Colon (tissue), 2 donors: ENCODE results near the gene KIAA1755.
"Not testable (repeated sequence)": the region's sequence is repeated elsewhere in the genome, so short reads cannot be mapped to it uniquely, and the experiment has no call there.

Experiments used
- FAIRE-seq: peaks from 2 replicates; lab custom pipeline; 2012; peaks lifted over from hg19 to GRCh38; lab: Jason Lieb, UNC
- donor health status: control.
- donor health status: control.

Gene KIAA1755

GRCh38 chr20:38290829-38291814 is 30.6 kb upstream of the KIAA1755 start:
- FAIRE-seq, result no peak

DNA sequence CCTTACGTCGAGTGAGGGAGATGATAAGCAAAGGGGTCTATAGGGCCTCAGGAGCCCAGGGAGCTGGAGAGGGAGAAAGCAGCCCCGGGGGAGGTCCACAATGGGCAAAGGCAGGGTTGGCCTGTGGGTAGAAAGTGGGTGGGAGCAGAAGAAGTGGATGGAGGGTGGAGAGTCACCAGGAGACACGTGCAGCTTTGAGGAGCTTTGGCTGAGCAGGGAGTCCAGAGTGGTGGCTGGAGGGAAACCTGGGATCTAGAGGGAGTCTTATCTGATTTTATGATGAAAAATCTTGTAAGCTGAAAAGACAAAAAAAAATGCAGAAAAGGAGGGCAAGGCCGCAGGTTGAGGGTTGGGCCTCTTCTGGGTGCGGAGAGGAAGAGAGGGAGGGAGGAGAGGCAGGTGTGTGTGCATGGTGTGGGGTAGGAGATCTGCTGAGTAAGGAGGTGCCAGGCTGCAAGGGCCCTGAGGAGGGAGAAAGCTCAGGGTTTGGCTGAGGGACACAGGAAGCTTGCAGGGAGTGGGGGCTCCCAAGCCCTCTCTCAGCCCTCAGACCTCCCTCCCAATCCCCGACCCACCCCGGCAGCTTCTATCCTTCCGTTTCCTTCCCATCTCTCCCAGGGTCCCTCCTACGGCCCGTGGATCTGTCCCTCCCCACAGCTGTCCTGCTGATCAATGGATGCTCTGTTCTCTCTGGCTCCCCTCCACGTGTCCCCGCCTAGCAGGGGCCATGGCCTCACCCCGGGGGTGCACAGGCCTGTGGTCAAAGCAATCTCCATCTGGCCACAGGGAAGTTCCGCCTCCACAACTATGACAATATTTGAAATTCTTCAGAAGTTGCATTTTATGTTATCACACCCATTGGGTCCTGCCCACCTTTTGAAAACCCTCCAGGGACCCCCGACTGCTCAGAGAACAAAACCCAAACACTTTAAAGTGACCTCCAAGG is 26.3 kb upstream of the KIAA1755 start:
- no peak for FAIRE-seq

GRCh38 chr20:38284893-38285444 is 24.4 kb upstream of the KIAA1755 start:
- no peak for FAIRE-seq

- FAIRE-seq, result not testable (repeated sequence)
Observed at GRCh38 chr20:38284066-38284650, 23.6 kb upstream of the KIAA1755 start.

GRCh38 chr20:38283236-38283635 is 22.7 kb upstream of the KIAA1755 start:
- FAIRE-seq, result no peak

- FAIRE-seq, result not testable (repeated sequence)
Observed at GRCh38 chr20:38281176-38281915, 20.8 kb upstream of the KIAA1755 start.

- no peak for FAIRE-seq
Observed at GRCh38 chr20:38278763-38279162, 18.2 kb upstream of the KIAA1755 start.

DNA sequence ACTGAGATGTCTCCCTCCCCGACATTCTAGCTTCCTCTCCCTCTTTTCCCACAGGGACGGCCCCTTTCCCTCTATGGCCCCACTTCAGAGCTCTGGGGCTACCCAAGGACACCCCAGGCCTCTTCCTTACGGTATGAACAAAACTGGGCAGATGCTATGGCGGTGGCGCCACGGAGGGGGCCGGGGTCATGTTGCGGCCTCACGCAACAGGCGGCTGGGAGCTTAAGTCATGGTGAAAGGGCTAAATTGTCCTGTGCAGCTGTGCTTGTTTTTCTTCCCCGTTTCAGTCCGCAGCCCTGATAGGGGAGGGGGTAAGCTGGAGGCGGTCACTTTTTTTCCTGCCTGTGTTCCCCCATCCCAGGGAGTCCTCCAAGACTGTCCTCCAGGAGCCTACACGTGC is 17.6 kb upstream of the KIAA1755 start:
- FAIRE-seq, result no peak

- FAIRE-seq, result no peak
Observed at GRCh38 chr20:38277691-38278090, 17.2 kb upstream of the KIAA1755 start.

GRCh38 chr20:38277285-38277684 is 16.8 kb upstream of the KIAA1755 start:
- no peak for FAIRE-seq

DNA sequence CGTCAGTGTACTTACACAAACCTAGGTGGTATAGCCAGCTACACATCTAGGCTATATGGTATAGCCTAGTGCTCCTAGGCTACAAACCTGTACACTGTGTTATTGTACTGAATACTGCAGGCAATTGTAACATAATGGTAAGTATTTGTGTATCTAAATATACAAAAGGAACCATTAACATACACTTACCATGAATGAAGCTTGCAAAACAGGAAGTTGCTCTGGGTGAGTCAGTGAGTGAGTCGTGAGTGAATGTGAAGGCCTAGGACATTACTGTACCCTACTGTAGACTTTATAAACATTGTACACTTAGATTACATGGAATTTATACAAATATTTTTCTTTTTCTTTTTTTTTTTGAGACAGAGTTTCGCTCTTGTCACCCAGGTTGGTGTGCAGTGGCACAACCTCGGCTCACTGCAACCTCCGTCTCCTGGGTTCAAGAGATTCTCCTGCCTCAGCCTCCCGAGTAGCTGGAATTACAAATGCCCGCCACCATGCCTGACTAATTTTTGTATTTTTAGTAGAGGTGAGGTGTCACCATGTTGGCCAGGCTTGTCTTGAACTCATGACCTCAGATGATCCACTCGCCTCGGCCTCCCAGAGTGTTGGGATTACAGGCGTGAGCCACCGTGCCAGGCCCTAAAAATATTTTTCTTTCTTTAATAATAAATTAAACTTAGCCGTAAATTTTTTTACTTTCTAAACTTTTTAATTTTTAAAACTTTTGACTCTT is 15.4 kb upstream of the KIAA1755 start:
- FAIRE-seq, result no peak

DNA sequence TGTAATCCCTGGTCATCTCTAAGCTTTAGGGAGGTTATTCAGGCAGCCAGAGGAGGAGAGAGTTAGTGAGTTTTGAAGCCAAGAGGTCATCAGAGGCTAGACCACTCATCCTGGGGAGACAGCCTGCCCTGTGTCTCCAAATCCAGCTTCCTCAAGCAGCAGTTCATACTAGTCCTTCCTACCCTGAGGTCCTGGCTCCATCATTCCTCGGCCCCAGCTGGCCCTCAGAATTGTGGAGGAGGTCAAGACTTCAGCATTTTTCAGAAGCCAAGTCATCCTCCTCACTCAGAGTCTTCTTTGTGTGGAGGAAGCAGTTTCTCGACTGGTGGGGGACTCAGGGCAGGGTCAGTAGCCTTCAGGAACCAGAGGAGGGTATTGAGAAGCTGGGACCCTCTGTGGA is 12.4 kb upstream of the KIAA1755 start:
- FAIRE-seq, result no peak

DNA sequence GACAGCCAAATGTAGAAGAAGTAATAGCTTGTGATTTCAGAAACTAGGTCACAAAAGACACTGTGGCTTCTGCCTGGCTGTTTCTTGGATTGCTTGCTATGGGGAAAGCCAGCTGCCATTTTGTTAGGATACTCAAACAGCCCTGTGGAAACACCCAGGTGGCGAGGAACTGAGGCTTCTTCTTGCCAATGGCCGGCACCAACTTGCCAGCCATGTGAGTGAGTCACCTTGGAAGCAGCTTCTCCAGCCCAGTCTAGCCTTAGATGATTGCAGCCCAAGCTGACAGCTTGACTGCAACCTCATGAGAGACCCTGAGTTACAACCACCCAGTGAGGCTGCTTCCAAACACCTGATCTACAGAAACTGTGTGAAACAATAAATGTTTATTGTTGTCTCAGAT is 11.9 kb upstream of the KIAA1755 start:
- FAIRE-seq, result no peak

DNA sequence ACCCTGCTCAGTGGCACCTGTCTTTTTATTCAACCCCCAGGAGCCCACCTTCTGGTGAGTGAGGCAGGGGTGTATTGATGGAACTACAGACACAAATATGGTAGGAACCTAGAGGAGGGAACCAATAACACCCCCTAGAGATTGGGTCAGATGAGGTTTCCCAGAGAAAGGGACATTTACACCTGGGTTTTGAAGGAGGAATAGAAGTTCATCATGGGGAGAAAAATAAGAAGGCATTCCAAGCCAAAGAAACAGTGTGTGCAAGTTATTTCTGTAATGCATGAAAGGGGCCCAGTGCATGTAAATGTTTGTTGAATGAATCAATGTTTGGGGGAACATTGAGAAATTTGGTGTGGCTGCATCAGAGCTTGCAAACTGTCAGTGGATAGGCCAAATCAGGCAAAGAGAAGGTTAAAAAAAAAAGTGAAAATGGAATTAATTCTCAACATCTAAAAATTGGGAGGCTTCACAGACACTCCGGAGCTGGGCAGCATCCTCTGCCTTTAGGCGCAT is 11.1 kb upstream of the KIAA1755 start:
- FAIRE-seq, result no peak

GRCh38 chr20:38270869-38271605 is 10.5 kb upstream of the KIAA1755 start:
- no peak for FAIRE-seq

DNA sequence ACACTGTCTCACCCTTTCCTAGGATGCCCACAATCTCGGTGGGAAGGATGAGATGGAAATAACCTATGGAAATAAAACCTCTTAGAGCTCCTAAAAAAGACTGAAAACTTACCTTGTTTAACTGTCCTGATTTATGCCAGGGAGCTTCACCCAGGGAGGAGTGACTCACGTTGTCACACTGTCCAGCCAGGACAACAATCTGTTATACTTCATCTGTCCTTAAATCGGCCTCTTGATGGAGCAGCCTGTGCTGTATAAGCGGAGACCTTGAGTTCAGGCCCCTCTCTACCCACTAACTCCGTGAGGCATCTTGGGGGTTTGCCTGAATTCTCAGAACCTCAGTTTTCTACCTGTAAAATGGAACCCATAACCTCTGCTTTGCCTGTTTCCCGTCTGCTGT is 9.2 kb upstream of the KIAA1755 start:
- no peak for FAIRE-seq

DNA sequence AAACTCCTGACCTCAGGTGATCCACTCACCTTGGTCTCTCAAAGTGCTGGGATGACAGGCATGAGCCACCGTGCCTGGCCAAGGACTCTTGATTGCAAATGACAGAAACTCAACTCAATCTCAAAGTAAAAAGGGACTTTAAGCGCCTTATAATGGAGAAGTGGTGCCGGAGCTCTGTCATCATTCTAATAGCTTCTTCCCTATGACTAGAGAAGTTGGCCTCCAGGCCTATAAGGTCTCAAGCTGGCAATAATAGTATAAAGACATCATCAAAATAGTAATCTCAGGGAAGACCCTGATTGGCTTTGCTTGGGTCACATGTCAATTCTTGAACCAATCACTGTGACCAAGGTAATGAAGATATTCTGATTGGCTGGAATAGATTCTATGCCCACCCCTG is 8.5 kb upstream of the KIAA1755 start:
- FAIRE-seq, result no peak

GRCh38 chr20:38267901-38268514 is 7.5 kb upstream of the KIAA1755 start:
- FAIRE-seq, result no peak

- FAIRE-seq, result no peak
Observed at GRCh38 chr20:38267296-38267695, 6.8 kb upstream of the KIAA1755 start.
